A549 (cell line): ENCODE results near the gene TRIO.

Source experiments
- CEBPB ChIP-seq, 2 experiments: fragments of >200 bp in 1 of 2; sonication (Bioruptor Twin) in 1 of 2; formaldehyde crosslinking in 1 of 2; IDR thresholded peaks; 2 replicates each; pipeline ENCODE4 v1.6.1; 2012 to 2016
- JUN ChIP-seq, 2 experiments: fragments of >200 bp; sonication (Bioruptor Twin); formaldehyde crosslinking; IDR thresholded peaks; 2 replicates in 1 of 2; 3 replicates in 1 of 2; pipeline ENCODE4 v1.6.1; 2016 to 2017
- POLR2A ChIP-seq: IDR thresholded peaks from 2 replicates; pipeline ENCODE4 v1.6.1; 2012; ENCODE audit warnings: mild to moderate bottlenecking, low read length
- RFX5 ChIP-seq: fragments of 450-650 bp; IDR thresholded peaks from 2 replicates; pipeline ENCODE4 v1.7.1; 2014; ENCODE audit warnings: antibody characterized with exemption, mild to moderate bottlenecking, moderate library complexity
- TF ChIP-seq, protein P1 (sequence below): fragments of >200 bp; sonication (Bioruptor Twin); formaldehyde crosslinking; IDR thresholded peaks from 3 replicates; pipeline ENCODE4 v1.5.1; 2016
- TF ChIP-seq, protein P2 (sequence below): fragments of 200-600 bp; sonication (generic); IDR thresholded peaks from 2 replicates; pipeline ENCODE4 v1.6.1; 2016; ENCODE audit warnings: antibody characterized with exemption, mild to moderate bottlenecking, moderate library complexity

DNA sequence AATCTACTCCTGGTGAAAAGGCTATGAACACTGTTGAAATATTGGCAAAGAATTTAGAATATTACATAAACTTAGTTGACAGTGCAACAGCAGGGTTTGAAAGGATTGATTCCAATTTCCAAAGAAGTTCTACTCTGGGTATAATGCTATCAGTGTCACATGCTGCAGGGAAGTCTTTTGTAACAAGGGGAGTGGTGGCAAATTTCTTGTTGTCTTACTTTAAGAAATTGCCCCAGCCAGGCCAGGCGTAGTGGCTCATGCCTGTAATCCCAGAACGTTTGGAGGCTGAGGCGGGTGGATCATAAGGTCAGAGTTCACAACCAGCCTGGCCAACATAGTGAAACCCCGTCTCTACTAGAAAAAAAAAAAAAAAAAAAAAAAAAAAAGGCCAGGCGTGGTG, 352.2 kb downstream of the TRIO start:
- TF ChIP-seq JUN (IDR thresholded peaks at IDR 0.05) (no peak), RFX5 (no peak), POLR2A (no peak), CEBPB (IDR thresholded peaks at IDR 0.05) (no peak)
- TF ChIP-seq, protein P1, sequence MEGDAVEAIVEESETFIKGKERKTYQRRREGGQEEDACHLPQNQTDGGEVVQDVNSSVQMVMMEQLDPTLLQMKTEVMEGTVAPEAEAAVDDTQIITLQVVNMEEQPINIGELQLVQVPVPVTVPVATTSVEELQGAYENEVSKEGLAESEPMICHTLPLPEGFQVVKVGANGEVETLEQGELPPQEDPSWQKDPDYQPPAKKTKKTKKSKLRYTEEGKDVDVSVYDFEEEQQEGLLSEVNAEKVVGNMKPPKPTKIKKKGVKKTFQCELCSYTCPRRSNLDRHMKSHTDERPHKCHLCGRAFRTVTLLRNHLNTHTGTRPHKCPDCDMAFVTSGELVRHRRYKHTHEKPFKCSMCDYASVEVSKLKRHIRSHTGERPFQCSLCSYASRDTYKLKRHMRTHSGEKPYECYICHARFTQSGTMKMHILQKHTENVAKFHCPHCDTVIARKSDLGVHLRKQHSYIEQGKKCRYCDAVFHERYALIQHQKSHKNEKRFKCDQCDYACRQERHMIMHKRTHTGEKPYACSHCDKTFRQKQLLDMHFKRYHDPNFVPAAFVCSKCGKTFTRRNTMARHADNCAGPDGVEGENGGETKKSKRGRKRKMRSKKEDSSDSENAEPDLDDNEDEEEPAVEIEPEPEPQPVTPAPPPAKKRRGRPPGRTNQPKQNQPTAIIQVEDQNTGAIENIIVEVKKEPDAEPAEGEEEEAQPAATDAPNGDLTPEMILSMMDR, result no peak
- TF ChIP-seq, protein P2, sequence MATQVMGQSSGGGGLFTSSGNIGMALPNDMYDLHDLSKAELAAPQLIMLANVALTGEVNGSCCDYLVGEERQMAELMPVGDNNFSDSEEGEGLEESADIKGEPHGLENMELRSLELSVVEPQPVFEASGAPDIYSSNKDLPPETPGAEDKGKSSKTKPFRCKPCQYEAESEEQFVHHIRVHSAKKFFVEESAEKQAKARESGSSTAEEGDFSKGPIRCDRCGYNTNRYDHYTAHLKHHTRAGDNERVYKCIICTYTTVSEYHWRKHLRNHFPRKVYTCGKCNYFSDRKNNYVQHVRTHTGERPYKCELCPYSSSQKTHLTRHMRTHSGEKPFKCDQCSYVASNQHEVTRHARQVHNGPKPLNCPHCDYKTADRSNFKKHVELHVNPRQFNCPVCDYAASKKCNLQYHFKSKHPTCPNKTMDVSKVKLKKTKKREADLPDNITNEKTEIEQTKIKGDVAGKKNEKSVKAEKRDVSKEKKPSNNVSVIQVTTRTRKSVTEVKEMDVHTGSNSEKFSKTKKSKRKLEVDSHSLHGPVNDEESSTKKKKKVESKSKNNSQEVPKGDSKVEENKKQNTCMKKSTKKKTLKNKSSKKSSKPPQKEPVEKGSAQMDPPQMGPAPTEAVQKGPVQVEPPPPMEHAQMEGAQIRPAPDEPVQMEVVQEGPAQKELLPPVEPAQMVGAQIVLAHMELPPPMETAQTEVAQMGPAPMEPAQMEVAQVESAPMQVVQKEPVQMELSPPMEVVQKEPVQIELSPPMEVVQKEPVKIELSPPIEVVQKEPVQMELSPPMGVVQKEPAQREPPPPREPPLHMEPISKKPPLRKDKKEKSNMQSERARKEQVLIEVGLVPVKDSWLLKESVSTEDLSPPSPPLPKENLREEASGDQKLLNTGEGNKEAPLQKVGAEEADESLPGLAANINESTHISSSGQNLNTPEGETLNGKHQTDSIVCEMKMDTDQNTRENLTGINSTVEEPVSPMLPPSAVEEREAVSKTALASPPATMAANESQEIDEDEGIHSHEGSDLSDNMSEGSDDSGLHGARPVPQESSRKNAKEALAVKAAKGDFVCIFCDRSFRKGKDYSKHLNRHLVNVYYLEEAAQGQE, result no peak
